Urinary bladder (tissue), 4 donors: ENCODE measurements around the gene DCAF12L1. TPM values are rescaled to one million over a fixed set of nuclear protein-coding genes. Genes with fewer than 3 reads are reported as not detected.

Experiments used
- DNase-seq: peaks from one replicate; pipeline ENCODE4 v3.0.0-alpha.2; 2015; ENCODE audit errors: extremely low spot score
- H3K27ac ChIP-seq: one replicate; pipeline ENCODE4 v1.5.1; 2013; ENCODE audit warnings: low read depth, mild to moderate bottlenecking, moderate library complexity
- H3K36me3 ChIP-seq: one replicate; pipeline ENCODE4 v1.6.1; 2013; ENCODE audit warnings: mild to moderate bottlenecking, moderate library complexity; ENCODE audit not compliant: insufficient read depth
- H3K4me1 ChIP-seq: one replicate; pipeline ENCODE4 v1.6.1; 2013; ENCODE audit warnings: mild to moderate bottlenecking, moderate library complexity; ENCODE audit not compliant: insufficient read depth
- H3K4me3 ChIP-seq: one replicate; pipeline ENCODE4 v1.5.1; 2013; ENCODE audit warnings: low read depth, low read length
- WGBS: extraction: QIAGEN DNeasy Blood & Tissue Kit; methylation state at CpG from one replicate; pipeline ENCODE4 v1.1.7; 2013; 5-methylcytosine and 5-hydroxymethylcytosine counted together
- polyA plus RNA-seq: library from polyadenylated mRNA; stranded (reverse); fragments of 200-250 nt; gene quantifications from one replicate; pipeline ENCODE4 v1.2.3, GENCODE V29; 2013
- small RNA-seq: library from RNA; depleted of rRNA; stranded (forward); fragments of <200 nt; gene quantifications from one replicate; pipeline ENCODE3, GENCODE V24; 2014
- total RNA-seq: library from RNA; depleted of rRNA; stranded (reverse); fragments of >200 nt; gene quantifications from one replicate; pipeline ENCODE4 v1.2.3, GENCODE V29; 2014
- donor health status: healthy with polysubstance abuse.
- donor health status: healthy.

The DCAF12L1 gene
- 0.90 TPM for total RNA-seq
- 1.7 TPM for polyA plus RNA-seq

DNA sequence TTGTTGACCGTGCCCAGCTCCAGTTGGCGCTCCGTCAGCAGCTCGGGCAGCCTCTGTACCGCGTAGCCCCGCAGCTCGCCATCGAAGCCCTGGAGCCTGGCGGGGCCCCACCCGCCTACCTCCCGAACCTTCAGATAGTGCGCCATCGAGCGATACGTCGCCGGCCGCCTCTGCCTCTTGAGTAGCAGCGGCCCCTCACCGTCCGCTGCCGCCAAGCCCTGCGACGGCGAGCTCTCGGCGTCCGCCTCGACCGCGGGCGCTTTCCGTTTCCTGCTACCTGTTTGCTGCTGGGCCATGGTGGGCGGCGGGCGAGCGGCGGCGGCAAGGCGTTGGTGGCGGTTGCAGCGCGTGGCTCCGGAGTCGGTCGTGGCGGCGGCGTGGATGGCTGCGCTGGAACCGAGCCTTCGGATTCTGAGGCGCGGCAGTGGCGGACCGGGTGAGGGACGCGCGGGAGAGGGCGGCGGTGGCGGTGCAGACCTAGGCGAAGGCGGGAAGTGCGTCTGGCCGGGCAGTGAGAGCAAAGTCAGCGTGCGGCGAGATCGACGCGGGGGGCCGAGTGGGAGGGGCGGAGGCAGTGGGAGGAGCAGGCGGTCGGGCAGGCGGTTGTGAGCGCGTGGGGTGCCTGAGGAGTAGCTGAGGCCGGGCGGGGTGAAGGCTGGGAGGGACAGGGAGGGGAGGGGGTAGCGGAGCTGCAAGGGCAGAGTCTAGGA, at the start of gene DCAF12L1:
DCAF12L1 (minus strand) TSS at position 502 of the 710 bp plus-strand sequence; CDS start at position 296, 206 bp downstream.
- no peak within 1 kb of the TSS for H3K4me3 ChIP-seq
- WGBS = 2% methylated on average over 78 of the region's 83 CpGs
- no peak within 1 kb of the TSS for H3K27ac ChIP-seq
- no peak for DNase-seq
- no peaks in the 10 kb centered on the region for H3K4me1 ChIP-seq
- no peaks in the 10 kb centered on the region for H3K36me3 ChIP-seq

DNA sequence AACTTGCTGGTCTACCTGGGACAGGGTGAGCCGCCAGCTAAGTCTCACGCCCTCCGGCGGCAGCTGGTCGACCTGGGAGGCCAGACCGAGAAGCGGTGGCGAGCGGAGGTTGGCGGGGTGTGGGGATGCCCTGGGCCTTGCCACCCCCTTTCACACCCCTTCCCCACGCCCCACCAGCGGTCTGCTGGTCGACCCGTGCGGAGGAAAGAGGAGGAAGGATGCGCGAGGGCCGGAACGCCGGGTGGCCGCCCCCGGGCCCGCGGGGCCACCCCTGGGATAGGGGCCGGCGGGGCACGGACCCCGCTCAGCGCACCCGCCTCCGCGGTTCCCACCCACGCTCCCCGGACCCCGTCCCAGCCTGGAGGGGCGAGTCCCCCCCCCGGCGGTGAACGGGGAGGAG, 28.3 kb upstream of the DCAF12L1 start:
- H3K27ac ChIP-seq = no peak overlapping the region
- no peak overlapping the region for H3K4me3 ChIP-seq
- no peak for DNase-seq
- no peaks in the 10 kb centered on the region for H3K4me1 ChIP-seq
- WGBS = 26% methylated on average over 32 of the region's 39 CpGs
- no peaks in the 10 kb centered on the region for H3K36me3 ChIP-seq

DNA sequence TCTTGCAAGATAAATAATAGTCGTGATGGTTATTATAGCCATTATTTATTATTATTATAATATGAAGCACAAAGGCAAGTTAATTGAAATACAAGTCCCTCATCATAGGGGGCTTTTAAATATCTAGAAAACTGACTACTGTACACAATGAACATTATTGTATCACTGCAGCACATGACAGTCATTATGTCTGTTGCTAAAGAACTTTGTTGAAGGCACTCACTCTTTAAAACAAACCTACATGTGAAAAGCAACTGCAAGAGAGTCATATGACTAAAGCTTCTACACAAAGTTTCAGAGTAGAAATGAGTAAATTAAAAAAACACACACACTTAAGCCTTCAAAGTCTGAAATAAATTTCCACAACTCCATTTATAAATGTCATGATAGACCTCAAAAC, 23.3 kb upstream of the DCAF12L1 start:
- DNase-seq = no peak
- Histone ChIP-seq H3K27ac (no peak overlapping the region), H3K4me1 (no peaks in the 10 kb centered on the region), H3K4me3 (no peak overlapping the region), H3K36me3 (no peaks in the 10 kb centered on the region)
- 59% methylated on average over 1 of the region's 1 CpG for WGBS

DNA sequence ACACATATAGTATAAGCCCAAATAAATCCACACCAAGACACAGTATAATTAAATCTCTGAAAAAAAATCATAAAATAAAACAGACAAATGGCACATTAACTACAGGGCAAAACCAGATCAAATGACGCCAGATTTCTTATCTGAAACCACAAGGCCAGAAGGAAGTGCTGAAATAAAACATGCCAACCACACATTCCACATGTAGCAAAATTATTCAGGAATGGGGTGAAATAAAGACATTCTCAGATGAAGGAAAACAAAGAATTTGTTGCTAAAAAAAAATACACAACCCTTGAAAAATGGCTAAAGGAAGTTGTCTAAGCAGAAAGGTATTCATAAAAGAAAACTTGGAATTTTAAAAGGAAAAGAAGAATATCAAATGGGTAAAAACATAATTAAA, 4.5 kb upstream of the DCAF12L1 start:
- DNase-seq = no peak

DNA sequence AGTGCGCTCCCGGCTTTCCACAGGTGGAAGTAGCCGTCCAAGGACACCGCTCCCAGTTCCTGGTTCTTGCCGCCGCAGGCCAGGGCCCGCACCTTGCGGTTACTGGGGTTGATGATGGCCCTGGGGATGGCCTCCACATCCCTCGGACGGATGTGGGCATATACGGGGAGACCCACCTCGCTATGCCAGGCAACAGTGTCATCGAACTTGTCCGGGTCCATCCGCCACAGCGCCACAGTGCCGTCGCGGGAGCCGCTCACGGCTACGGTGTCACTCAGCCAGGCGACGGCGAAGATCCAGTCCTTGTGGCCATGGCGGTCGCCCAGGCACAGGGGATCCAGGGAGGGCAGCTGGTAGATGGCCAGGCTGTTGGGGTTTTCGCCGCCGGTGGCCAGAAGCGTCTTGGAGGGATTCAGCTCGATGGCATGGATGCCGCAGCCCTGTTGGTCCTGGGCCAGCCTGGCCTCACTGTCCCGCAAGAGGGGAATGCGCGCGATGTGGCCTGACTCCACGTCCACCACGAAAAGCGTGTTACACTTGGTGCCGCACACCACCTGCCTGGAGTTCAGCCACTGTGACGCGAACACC, 795 bp downstream of the DCAF12L1 start:
- DNase-seq = no peak
- WGBS = 79% methylated on average over 43 of the region's 43 CpGs
- H3K36me3 ChIP-seq = no peaks in the 10 kb centered on the region
- no peak overlapping the region for H3K4me3 ChIP-seq
- H3K4me1 ChIP-seq = no peaks in the 10 kb centered on the region
- no peak overlapping the region for H3K27ac ChIP-seq

More for the DNA sequence above, 4.5 kb upstream of the DCAF12L1 start:
- Histone ChIP-seq H3K4me3 (no peak overlapping the region), H3K27ac (no peak overlapping the region), H3K4me1 (no peaks in the 10 kb centered on the region), H3K36me3 (no peaks in the 10 kb centered on the region)
- WGBS = 64% methylated on average over 1 of the region's 1 CpG

DNA sequence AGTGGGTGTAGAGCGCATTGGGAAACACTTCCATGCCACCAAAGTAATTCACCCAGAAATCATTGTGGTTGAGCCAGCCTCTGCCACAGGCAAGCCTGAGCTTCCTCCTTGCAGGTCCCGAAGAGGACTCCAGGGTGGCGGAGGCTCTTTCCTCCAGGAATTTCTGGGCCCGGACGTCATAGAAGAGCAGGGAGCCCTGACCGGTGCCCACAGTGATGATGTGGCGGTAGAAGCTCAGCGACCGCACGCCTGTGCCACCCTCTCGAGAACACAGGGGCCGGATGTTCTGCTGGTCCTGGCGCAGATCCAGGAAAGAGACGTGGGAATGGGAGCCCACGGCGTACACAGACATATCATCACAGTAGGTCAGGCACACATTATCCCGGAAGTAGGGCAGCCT, 1.3 kb downstream of the DCAF12L1 start:
- WGBS = 97% methylated on average over 17 of the region's 17 CpGs
- Histone ChIP-seq H3K36me3 (no peaks in the 10 kb centered on the region), H3K4me1 (no peaks in the 10 kb centered on the region), H3K27ac (no peak overlapping the region), H3K4me3 (no peak overlapping the region)
- DNase-seq = no peak

DNA sequence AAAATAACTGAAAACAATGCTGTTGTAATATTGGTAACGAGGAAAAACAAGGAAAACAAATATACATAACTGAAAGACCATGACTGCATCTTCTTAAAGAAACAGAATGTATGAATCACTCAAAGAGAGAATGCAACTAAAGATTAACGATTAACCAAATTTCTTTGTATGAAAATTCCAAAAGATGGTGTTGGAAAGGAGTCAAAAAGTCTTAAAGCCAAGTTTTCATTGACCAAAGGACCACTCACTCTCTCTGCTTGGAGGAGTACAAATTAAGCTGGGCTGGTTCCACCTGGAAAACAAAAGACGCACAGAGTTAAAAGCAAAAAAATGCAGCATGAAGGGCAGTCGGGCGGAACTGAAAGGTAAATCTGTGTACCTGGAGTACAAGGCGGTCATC, 1.8 kb downstream of the DCAF12L1 start:
- Histone ChIP-seq H3K36me3 (no peaks in the 10 kb centered on the region), H3K4me3 (no peak overlapping the region), H3K27ac (no peak overlapping the region), H3K4me1 (no peaks in the 10 kb centered on the region)
- DNase-seq = no peak
- WGBS = 83% methylated on average over 6 of the region's 6 CpGs

DNA sequence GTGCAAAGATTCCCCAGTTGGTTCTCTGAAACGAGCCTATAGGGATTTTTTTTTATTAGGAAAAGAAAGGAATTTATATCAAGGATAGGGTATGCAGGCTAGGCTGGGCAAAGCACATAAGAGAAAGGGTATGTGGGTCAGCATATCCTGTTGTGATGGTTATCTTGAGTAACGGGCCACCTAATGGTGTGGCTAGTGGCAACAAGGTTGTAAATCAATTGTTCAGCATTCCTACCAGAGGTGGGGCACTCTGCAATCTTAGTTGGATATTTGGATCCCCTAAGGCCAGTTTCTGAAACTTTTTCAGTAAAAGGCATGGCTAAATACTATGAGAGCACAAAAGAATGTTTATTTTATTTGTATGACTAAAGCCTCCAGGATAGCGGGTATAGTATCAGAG, 42.7 kb downstream of the DCAF12L1 start:
- Histone ChIP-seq H3K27ac (no peak overlapping the region), H3K4me1 (no peaks in the 10 kb centered on the region), H3K36me3 (no peaks in the 10 kb centered on the region), H3K4me3 (no peak overlapping the region)
- whole genome bisulfite sequencing = 61% methylated on average over 3 of the region's 3 CpGs
- no peak for DNase-seq

Small RNAs within 50 kb of the gene (small RNA-seq; reads per million reads assigned to genes)
- not detected for gene Z69908.1
